Smooth muscle cell of the pulmonary artery (primary cell): Measurements from ENCODE around the gene CDC14B. TPM values are rescaled to one million over a fixed set of nuclear protein-coding genes. Genes with fewer than 3 reads are reported as not detected.

Source experiments
- total RNA-seq: library from RNA; depleted of rRNA; stranded (reverse); fragments of >200 nt; gene quantifications from 2 replicates; pipeline ENCODE4 v1.2.3, GENCODE V29; 2014

The CDC14B gene
- total RNA-seq: 16.9 and 19.8 TPM in 2 replicates

DNA sequence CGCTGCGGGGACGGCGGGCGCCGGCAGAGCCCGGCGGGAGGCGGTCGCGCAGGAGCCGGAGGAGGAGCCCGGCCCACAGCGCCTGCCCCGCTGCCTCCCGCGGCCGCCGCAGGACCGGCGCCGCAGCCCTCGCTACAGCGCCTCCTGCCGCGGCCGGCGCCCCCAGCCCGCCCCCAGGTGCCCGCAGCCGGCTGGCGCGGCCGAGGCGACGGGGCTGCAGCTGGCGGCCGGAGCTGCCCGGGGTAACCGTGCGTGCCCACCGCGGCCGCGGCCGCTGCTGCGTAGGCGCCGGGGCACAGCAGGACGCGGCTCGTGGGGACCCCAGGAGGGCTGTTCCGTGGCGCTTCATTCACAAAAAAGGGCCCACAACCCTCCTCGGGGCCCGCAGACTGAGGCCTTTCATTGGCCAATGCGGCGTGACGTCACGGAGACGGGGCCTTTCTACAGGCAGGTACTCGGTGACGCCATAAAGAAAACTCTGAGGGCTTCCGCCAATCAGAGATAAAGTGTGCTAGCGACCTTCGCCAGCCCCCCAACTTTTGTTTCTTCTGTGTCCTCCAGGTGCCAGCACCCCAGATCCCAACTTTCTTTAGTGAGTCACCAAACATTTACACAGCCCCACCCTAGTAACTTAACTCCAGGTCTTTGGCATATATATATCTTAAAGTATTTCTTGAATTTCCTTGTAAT lies at the start of gene CDC14B:
TSS of gene CDC14B (minus strand) at position 353 of the 690 bp plus-strand sequence. CDS start 465 bp downstream, outside the sequence.

DNA sequence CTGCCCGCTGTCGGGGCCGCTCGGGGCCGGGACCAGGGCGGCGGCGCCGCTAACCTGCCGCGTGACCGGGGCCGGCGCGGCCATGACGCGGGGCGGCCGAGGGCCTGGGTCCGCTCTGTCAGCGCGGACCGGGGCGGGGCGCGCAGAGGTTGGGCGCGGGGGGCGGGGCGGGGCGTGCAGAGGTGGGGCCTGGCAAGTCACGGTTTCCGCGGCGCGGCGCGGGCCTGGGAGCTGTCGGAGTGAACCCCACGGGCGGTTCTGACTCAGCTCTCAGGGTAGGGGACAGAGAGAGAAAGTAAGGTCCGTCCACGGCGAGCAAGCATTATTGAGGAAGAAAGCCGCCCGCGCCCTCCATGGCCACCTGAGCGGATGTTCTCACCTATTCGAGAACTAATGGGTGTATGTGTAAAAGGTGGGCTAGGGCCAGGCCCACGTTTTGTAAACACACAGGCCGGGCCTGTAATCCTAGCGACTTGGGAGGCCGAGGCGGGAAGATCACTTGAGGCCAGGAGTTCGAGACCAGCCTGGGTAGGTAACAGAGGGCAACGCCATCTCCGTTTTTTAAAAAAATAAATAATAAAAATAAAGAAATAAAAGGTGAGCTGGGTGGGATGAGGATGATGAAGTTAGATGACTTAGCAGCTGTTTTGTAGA lies 35.7 kb upstream of the CDC14B start, which contains the start of gene PRXL2C:
TSS of gene PRXL2C (minus strand) at position 120 of the 654 bp plus-strand sequence. CDS start at position 84, 36 bp downstream.

Other genes with a start within 250 kb of the CDC14B start
- gene SLC35D2, start 236.1 kb downstream of the CDC14B start, total RNA-seq: 13.3 and 13.6 TPM in 2 replicates
- gene ZNF367, start 201.5 kb downstream of the CDC14B start, total RNA-seq: 2.7 and 3.6 TPM in 2 replicates
- 12.1 and 15.8 TPM in 2 replicates for gene HABP4, start 169.7 kb downstream of the CDC14B start, total RNA-seq
- gene PRXL2C, start 35.5 kb upstream of the CDC14B start, total RNA-seq: 13.1 TPM in 2 replicates
- 14.9 and 15.6 TPM in 2 replicates for gene ZNF510, start 158.2 kb upstream of the CDC14B start, total RNA-seq
- 2.8 and 3.1 TPM in 2 replicates for gene ZNF782, start 234.7 kb upstream of the CDC14B start, total RNA-seq